Measurements from ENCODE around the gene L1TD1. TPM values are rescaled to one million over a fixed set of nuclear protein-coding genes. Genes with fewer than 3 reads are reported as not detected.
"Not testable (repeated sequence)": the region's sequence is repeated elsewhere in the genome, so short reads cannot be mapped to it uniquely, and the experiment has no call there.

The L1TD1 gene
- total RNA-seq, 1 donor from 2014 or later, result 5.5 TPM

DNA sequence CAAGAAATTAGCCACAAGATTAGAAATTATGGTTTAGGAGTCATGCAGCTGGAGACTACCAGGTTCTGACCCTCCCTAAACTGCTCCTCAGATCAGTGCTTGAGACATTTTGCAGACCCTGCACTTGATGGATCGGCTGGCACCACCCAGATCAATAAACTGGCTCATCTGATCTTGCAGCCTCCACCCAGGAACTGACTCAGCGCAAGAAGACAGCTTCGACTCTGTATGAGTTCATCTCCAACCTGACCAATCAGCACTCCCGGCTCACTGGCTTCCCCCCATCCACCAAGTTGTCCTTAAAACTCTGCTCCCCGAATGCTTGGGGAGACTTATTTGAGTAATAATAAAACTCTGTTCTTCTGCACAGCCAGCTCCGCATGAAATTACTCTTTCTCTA lies 40.0 kb downstream of the L1TD1 start:
- Mint-ChIP-seq H3K4me1 (peaks cover 40% of the 10 kb centered on the region), H3K9me3 (no peaks in the 10 kb centered on the region), H3K27ac (no peak overlapping the region), H3K4me3 (no peak overlapping the region), H3K27me3 (ENCODE audit: low read depth) (no peaks in the 10 kb centered on the region), H3K36me3 (peaks cover 13% of the 10 kb centered on the region)
- TF ChIP-seq CTCF (IDR thresholded peaks at IDR 0.05; ENCODE audit: unreplicated experiment), result no peak
- DNase-seq (ENCODE audit: low spot score in 2 of 2, unreplicated experiment in 2 of 2), result no peak

DNA sequence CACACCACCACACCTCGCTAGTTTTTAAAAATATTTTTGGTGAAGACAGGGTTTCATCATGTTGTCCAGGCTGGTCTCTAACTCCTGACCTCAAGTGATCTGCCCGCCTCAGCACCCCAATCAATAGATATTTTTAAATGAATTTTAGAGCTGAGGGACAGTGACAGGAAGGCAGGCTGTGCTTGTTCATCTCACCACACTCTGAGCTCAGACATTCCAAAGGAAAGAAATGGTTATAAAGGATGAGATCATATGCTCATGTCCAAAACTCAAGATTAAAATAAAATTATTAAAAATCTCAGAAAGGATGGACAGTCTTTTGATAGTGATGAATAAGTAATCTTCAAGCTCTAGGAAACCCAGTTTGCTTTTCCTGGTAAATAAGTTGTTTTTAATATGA lies 40.9 kb downstream of the L1TD1 start:
- H3K4me1 Mint-ChIP-seq, result peaks cover 34% of the 10 kb centered on the region
- no peaks in the 10 kb centered on the region for H3K9me3 Mint-ChIP-seq
- no peaks in the 10 kb centered on the region for H3K27me3 Mint-ChIP-seq (ENCODE audit: low read depth)
- TF ChIP-seq CTCF (IDR thresholded peaks at IDR 0.05; ENCODE audit: unreplicated experiment), result no peak
- no peak overlapping the region for H3K27ac Mint-ChIP-seq
- DNase-seq (ENCODE audit: low spot score in 2 of 2, unreplicated experiment in 2 of 2), result no peak
- peaks cover 17% of the 10 kb centered on the region for H3K36me3 Mint-ChIP-seq
- H3K4me3 Mint-ChIP-seq, result no peak overlapping the region

- TF ChIP-seq CTCF (IDR thresholded peaks at IDR 0.05; ENCODE audit: unreplicated experiment), result no peak
- Mint-ChIP-seq H3K36me3 (peaks cover 24% of the 10 kb centered on the region), H3K27me3 (ENCODE audit: low read depth) (no peaks in the 10 kb centered on the region), H3K27ac (no peak overlapping the region), H3K4me1 (peaks cover 36% of the 10 kb centered on the region), H3K9me3 (no peaks in the 10 kb centered on the region), H3K4me3 (no peak overlapping the region)
- DNase-seq (ENCODE audit: low spot score in 2 of 2, unreplicated experiment in 2 of 2), result no peak
These were observed 42.7 kb downstream of the L1TD1 start for GRCh38 chr1:62237361-62237760.

GRCh38 chr1:62237950-62238374 lies 43.3 kb downstream of the L1TD1 start:
- Mint-ChIP-seq H3K9me3 (no peaks in the 10 kb centered on the region), H3K4me1 (peaks cover 33% of the 10 kb centered on the region), H3K4me3 (no peak overlapping the region), H3K27ac (peak overlapping the region; percentile 26), H3K27me3 (ENCODE audit: low read depth) (no peaks in the 10 kb centered on the region), H3K36me3 (peaks cover 28% of the 10 kb centered on the region)
- no peak for TF ChIP-seq CTCF (IDR thresholded peaks at IDR 0.05; ENCODE audit: unreplicated experiment)
- DNase-seq (ENCODE audit: low spot score in 2 of 2, unreplicated experiment in 2 of 2), result no peak

DNA sequence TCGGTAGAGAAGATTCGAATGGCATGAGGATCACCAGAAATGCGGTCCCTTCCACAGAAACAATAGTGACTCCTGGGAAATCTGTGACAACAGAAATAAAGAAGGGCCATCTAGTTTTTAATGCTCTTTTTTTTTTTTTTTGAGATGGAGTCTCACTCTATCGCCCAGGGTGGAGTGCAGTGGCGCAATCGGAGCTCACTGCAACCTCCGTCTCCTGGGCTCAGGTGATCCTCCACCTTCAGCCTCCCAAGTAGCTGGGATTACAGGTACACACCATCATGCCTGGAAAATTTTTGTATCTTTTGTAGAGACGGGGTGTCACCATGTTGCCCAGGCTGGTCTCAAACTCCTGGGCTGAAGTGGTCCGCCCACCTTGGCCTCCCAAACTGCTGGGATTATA lies 43.9 kb downstream of the L1TD1 start:
- Mint-ChIP-seq H3K4me3 (no peak overlapping the region), H3K27me3 (ENCODE audit: low read depth) (no peaks in the 10 kb centered on the region), H3K4me1 (peaks cover 29% of the 10 kb centered on the region), H3K27ac (peak overlapping the region; percentile 26), H3K9me3 (no peaks in the 10 kb centered on the region), H3K36me3 (peaks cover 32% of the 10 kb centered on the region)
- TF ChIP-seq CTCF (IDR thresholded peaks at IDR 0.05; ENCODE audit: unreplicated experiment), result no peak
- DNase-seq (ENCODE audit: low spot score in 2 of 2, unreplicated experiment in 2 of 2), result no peak

DNA sequence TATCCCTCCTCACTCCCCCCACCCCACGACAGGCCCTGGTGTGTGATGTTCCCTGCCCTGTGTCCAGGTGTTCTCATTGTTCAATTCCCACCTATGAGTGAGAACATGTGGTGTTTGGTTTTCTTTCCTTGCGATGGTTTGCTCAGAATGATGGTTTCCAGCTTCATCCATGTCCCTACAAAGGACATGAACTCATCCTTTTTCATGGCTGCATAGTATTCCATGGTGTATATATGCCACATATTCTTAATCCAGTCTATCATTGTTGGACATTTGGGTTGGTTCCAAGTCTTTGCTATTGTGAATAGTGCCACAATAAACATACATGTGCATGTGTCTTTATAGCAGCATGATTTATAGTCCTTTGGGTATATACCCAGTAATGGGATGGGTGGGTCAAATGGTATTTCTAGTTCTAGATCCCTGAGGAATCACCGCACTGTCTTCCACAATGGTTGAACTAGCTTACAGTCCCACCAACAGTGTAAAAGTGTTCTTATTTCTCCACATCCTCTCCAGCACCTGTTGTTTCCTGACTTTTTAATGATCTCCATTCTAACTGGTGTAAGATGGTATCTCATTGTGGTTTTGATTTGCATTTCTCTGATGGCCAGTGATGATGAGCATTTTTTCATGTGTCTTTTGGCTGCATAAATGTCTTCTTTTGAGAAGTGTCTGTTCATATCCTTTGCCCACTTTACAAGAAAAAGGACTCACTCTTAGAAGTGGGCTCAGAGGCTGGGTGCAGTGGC lies 45.2 kb downstream of the L1TD1 start:
- not testable (repeated sequence) for DNase-seq (ENCODE audit: low spot score in 2 of 2, unreplicated experiment in 2 of 2); H3K27ac Mint-ChIP-seq; H3K9me3 Mint-ChIP-seq; H3K27me3 Mint-ChIP-seq (ENCODE audit: low read depth); H3K4me3 Mint-ChIP-seq
- peaks cover 44% of the 10 kb centered on the region for H3K36me3 Mint-ChIP-seq
- peaks cover 21% of the 10 kb centered on the region for H3K4me1 Mint-ChIP-seq

Data from mesothelial cell of epicardium (in vitro differentiated cells).